A549 (cell line): ENCODE measurements around the gene RBPJ. TPM values are rescaled to one million over a fixed set of nuclear protein-coding genes. Genes with fewer than 3 reads are reported as not detected.

Source experiments
- ATAC-seq, 2 experiments: fragments of 200-7000 bp in 1 of 2; fragments of >200 bp in 1 of 2; cut with Nextera tagmentation in 1 of 2; cut with Tn5 transposase in 1 of 2; 3 replicates each; pipeline versions ENCODE4 v1.8.0 to v1.9.1; 2018 to 2020; ENCODE audit warnings: mild to moderate bottlenecking in 1 of 2, moderate library complexity in 1 of 2
- CTCF ChIA-PET: fragments of 300-600 bp; sonication (Branson Sonifier 250); formaldehyde crosslinking; extraction: SDS; loops from one replicate; lab custom pipeline; 2021; ENCODE audit warnings: antibody characterized with exemption, inconsistent platforms; lab: Yijun Ruan, JAX
- POLR2A ChIA-PET: fragments of 350-600 bp; formaldehyde crosslinking; extraction: SDS; loops from one replicate; lab custom pipeline; 2021; ENCODE audit warnings: antibody characterized with exemption, inconsistent platforms; lab: Yijun Ruan, JAX
- DNase-seq, 2 experiments: peaks; one replicate each; pipeline versions ENCODE4 v3.0.0 to v3.0.0-alpha.2; 2011 to 2016; ENCODE audit warnings: low read depth in 1 of 2, low spot score in 1 of 2
- FAIRE-seq: peaks from 2 replicates; lab custom pipeline; 2011; peaks lifted over from hg19 to GRCh38; lab: Jason Lieb, UNC
- H3K27ac ChIP-seq, 2 experiments: fragments of >200 bp; sonication (Bioruptor Twin); formaldehyde crosslinking; 3 replicates each; pipeline ENCODE4 v1.5.1; 2016 to 2017
- H3K4me1 ChIP-seq: fragments of >200 bp; sonication (Bioruptor Twin); formaldehyde crosslinking; 3 replicates; pipeline ENCODE4 v1.6.1; 2016
- H3K4me2 ChIP-seq: fragments of >200 bp; sonication (Bioruptor Twin); formaldehyde crosslinking; 3 replicates; pipeline ENCODE4 v1.6.1; 2016
- H3K4me3 ChIP-seq: fragments of >200 bp; sonication (Bioruptor Twin); formaldehyde crosslinking; 3 replicates; pipeline ENCODE4 v1.5.1; 2016
- H3K9me3 ChIP-seq: fragments of >200 bp; sonication (Bioruptor Twin); formaldehyde crosslinking; 3 replicates; pipeline ENCODE4 v1.6.1; 2016
- BHLHE40 ChIP-seq: IDR thresholded peaks from 2 replicates; pipeline ENCODE4 v1.6.1; 2012; ENCODE audit warnings: low read depth, low read length, inconsistent platforms
- CEBPB ChIP-seq, 2 experiments: fragments of >200 bp in 1 of 2; sonication (Bioruptor Twin) in 1 of 2; formaldehyde crosslinking in 1 of 2; IDR thresholded peaks; 2 replicates each; pipeline ENCODE4 v1.6.1; 2012 to 2016
- CHD2 ChIP-seq: fragments of 150-350 bp; IDR thresholded peaks from 2 replicates; pipeline ENCODE4 v1.6.1; 2014; ENCODE audit warnings: low read length; ENCODE audit not compliant: partially characterized antibody
- E2F6 ChIP-seq: IDR thresholded peaks from 2 replicates; pipeline ENCODE4 v1.6.1; 2012; ENCODE audit warnings: low read depth, borderline replicate concordance
- EHF ChIP-seq: fragments of 250-450 bp; sonication (Bioruptor Pico); IDR thresholded peaks from 2 replicates; pipeline ENCODE4 v1.5.0; 2020; ENCODE audit warnings: mild to moderate bottlenecking
- EHMT2 ChIP-seq: fragments of 200-600 bp; sonication (generic); IDR thresholded peaks from 2 replicates; pipeline ENCODE4 v1.6.1; 2016; ENCODE audit warnings: antibody characterized with exemption, low read depth, mild to moderate bottlenecking, moderate library complexity
- FOSB ChIP-seq: fragments of 250-450 bp; sonication (Bioruptor Pico); IDR thresholded peaks from 2 replicates; pipeline ENCODE4 v1.5.0; 2020; ENCODE audit warnings: mild to moderate bottlenecking, moderate library complexity
- FOSL2 ChIP-seq, 2 experiments: fragments of 450-650 bp in 1 of 2; fragments of >200 bp in 1 of 2; sonication (Bioruptor Twin) in 1 of 2; formaldehyde crosslinking; IDR thresholded peaks; 2 replicates each; pipeline versions ENCODE4 v1.5.0 to v1.6.1; 2016 to 2020; ENCODE audit warnings: mild to moderate bottlenecking in 1 of 2, moderate library complexity in 1 of 2
- FOXS1 ChIP-seq: fragments of 250-450 bp; sonication (Bioruptor Pico); IDR thresholded peaks from 2 replicates; pipeline ENCODE4 v1.5.0; 2020; ENCODE audit warnings: mild to moderate bottlenecking, moderate library complexity
- HDAC2 ChIP-seq: fragments of 200-600 bp; sonication (generic); IDR thresholded peaks from 2 replicates; pipeline ENCODE4 v1.6.1; 2016
- HMGXB4 ChIP-seq: fragments of 250-450 bp; sonication (Bioruptor Pico); IDR thresholded peaks from 2 replicates; pipeline ENCODE4 v1.5.0; 2021; ENCODE audit warnings: mild to moderate bottlenecking, moderate library complexity, borderline replicate concordance
- HOXB5 ChIP-seq: fragments of 250-450 bp; sonication (Bioruptor Pico); IDR thresholded peaks from 2 replicates; pipeline ENCODE4 v1.5.0; 2020; ENCODE audit warnings: mild to moderate bottlenecking, moderate library complexity
- JUNB ChIP-seq: fragments of >200 bp; sonication (Bioruptor Twin); formaldehyde crosslinking; IDR thresholded peaks from 2 replicates; pipeline ENCODE4 v1.6.1; 2016
- KDM5A ChIP-seq: fragments of 200-600 bp; sonication (generic); IDR thresholded peaks from 2 replicates; pipeline ENCODE4 v1.6.1; 2016; ENCODE audit warnings: antibody characterized with exemption, mild to moderate bottlenecking
- MYC ChIP-seq: IDR thresholded peaks from 2 replicates; pipeline ENCODE4 v1.6.1; 2012; ENCODE audit warnings: mild to moderate bottlenecking, inconsistent platforms, low read length, improper control_type of control experiment, borderline replicate concordance
- NR3C1 ChIP-seq: fragments of >200 bp; sonication (Bioruptor Twin); formaldehyde crosslinking; IDR thresholded peaks from 3 replicates; pipeline ENCODE4 v1.6.1; 2017
- PHF8 ChIP-seq: fragments of 200-600 bp; sonication (generic); IDR thresholded peaks from 2 replicates; pipeline ENCODE4 v1.6.1; 2016; ENCODE audit warnings: low read depth, mild to moderate bottlenecking, antibody characterized with exemption, moderate library complexity, borderline replicate concordance
- POLR2A ChIP-seq: IDR thresholded peaks from 2 replicates; pipeline ENCODE4 v1.6.1; 2012; ENCODE audit warnings: mild to moderate bottlenecking, low read length
- POLR2AphosphoS2 ChIP-seq: conservative IDR thresholded peaks from 2 replicates; pipeline ENCODE4 v1.6.1; 2012; ENCODE audit warnings: low read length, improper control_type of control experiment, inconsistent platforms
- RARB ChIP-seq: fragments of 250-450 bp; sonication (Bioruptor Pico); IDR thresholded peaks from 2 replicates; pipeline ENCODE4 v1.8.0; 2021; ENCODE audit warnings: mild to moderate bottlenecking, moderate library complexity
- RNF2 ChIP-seq: fragments of 200-600 bp; sonication (generic); IDR thresholded peaks from 2 replicates; pipeline ENCODE4 v1.6.1; 2016; ENCODE audit warnings: low read depth, mild to moderate bottlenecking, antibody characterized with exemption, moderate library complexity, borderline replicate concordance
- SREBF2 ChIP-seq: fragments of 450-650 bp; IDR thresholded peaks from 2 replicates; pipeline ENCODE4 v1.6.1; 2014; ENCODE audit warnings: mild to moderate bottlenecking, moderate library complexity
- TP53 ChIP-seq: fragments of 250-450 bp; sonication (Bioruptor Pico); IDR thresholded peaks from 2 replicates; pipeline ENCODE4 v1.5.0; 2021; ENCODE audit warnings: mild to moderate bottlenecking, moderate library complexity
- USF2 ChIP-seq: fragments of 450-650 bp; IDR thresholded peaks from 2 replicates; pipeline ENCODE4 v1.6.1; 2014; ENCODE audit warnings: antibody characterized with exemption
- ZFP36 ChIP-seq: fragments of 450-650 bp; IDR thresholded peaks from 2 replicates; pipeline ENCODE4 v1.6.1; 2014; ENCODE audit warnings: borderline replicate concordance; ENCODE audit not compliant: partially characterized antibody
- WGBS: methylation state at CpG from one replicate; pipeline ENCODE4 v1.1.6; 2017; ENCODE audit errors: missing lambda C conversion rate; 5-methylcytosine and 5-hydroxymethylcytosine counted together
- polyA plus RNA-seq, 4 experiments: library from polyadenylated mRNA; depleted of rRNA in 3 of 4; stranded (reverse); fragments of >200 nt; fragmentation: RNase III in 1 of 4; extraction: RNeasy Plus Mini Kit Qiagen cat#74134 plus additional on column Dnase treatment in 1 of 4; gene quantifications; 2 replicates in 3 of 4; 3 replicates in 1 of 4; pipeline ENCODE4 v1.2.3, GENCODE V29; 2011 to 2017

Gene RBPJ
- polyA plus RNA-seq, 2 of the 4 experiments (the other 2 are of a cell fraction), result 16.5 to 37.1 TPM

GRCh38 chr4:26386386-26386785, 65.6 kb downstream of the RBPJ start:
- Histone ChIP-seq H3K4me2 (no peak overlapping the region), H3K27ac (no peak overlapping the region), H3K4me1 (0 out of 3 replicates have a peak, but pooled peaks cover 4% of the 10 kb centered on the region), H3K4me3 (no peak overlapping the region), H3K9me3 (no peaks in the 10 kb centered on the region)
- ChIA-PET CTCF (no interaction called here), POLR2A (no interaction called here)
- FAIRE-seq, result no peak
- no peak for TF ChIP-seq JUNB
- no peak for TF ChIP-seq POLR2A
- TF ChIP-seq HMGXB4 (CRISPR knock-in tag), result no peak
- TF ChIP-seq EHMT2, result no peak
- no peak for TF ChIP-seq NR3C1
- TF ChIP-seq CEBPB (IDR thresholded peaks at IDR 0.05), result no peak
- TF ChIP-seq HDAC2, result no peak
- no peak for TF ChIP-seq TP53 (CRISPR knock-in tag)
- TF ChIP-seq KDM5A, result no peak
- TF ChIP-seq CHD2, result no peak
- no peak for TF ChIP-seq FOSB (CRISPR knock-in tag)
- TF ChIP-seq RARB, result no peak
- no peak for TF ChIP-seq EHF (CRISPR knock-in tag)
- no peak for TF ChIP-seq PHF8
- TF ChIP-seq E2F6, result no peak
- TF ChIP-seq BHLHE40, result no peak
- no peak for ATAC-seq
- WGBS, result 97% methylated on average over 2 of the region's 2 CpGs
- no peak for DNase-seq

GRCh38 chr4:26388671-26389070, 67.9 kb downstream of the RBPJ start:
- H3K4me2 ChIP-seq, result no peak overlapping the region
- WGBS, result 90% methylated on average over 5 of the region's 5 CpGs
- DNase-seq (no peak), ATAC-seq (no peak), FAIRE-seq (no peak)
- H3K4me3 ChIP-seq, result no peak overlapping the region
- H3K27ac ChIP-seq, result no peak overlapping the region
- 0 out of 3 replicates have a peak, but pooled peaks cover 4% of the 10 kb centered on the region for H3K4me1 ChIP-seq
- CTCF ChIA-PET, result interaction anchor here (1.3 kb wide), 1 partner anchor 401 kb away, joined by 3 read pairs; no protein-coding TSS in a partner anchor
- no peaks in the 10 kb centered on the region for H3K9me3 ChIP-seq
- no peak for TF ChIP-seq ZFP36
- no peak for TF ChIP-seq FOSL2 (IDR thresholded peaks at IDR 0.05)
- no peak for TF ChIP-seq FOSL2 (CRISPR knock-in tag; IDR thresholded peaks at IDR 0.05)
- TF ChIP-seq CHD2, result no peak
- TF ChIP-seq USF2, result no peak
- TF ChIP-seq MYC, result no peak
- no peak for TF ChIP-seq HMGXB4 (CRISPR knock-in tag)
- no peak for TF ChIP-seq FOXS1 (CRISPR knock-in tag)
- TF ChIP-seq E2F6, result no peak
- no peak for TF ChIP-seq RNF2
- TF ChIP-seq RARB, result no peak
- TF ChIP-seq SREBF2, result no peak
- TF ChIP-seq HOXB5 (CRISPR knock-in tag), result no peak
- TF ChIP-seq EHMT2, result no peak
- no peak for TF ChIP-seq POLR2AphosphoS2
- POLR2A ChIA-PET, result no interaction called here
